A549 (cell line): Measurements from ENCODE around the gene CDK14. TPM values are rescaled to one million over a fixed set of nuclear protein-coding genes. Genes with fewer than 3 reads are reported as not detected.
A peak's percentile ranks its signal among the peaks of the same experiment; 100 is the strongest.

Experiments used
- ATAC-seq, 2 experiments: fragments of 200-7000 bp in 1 of 2; fragments of >200 bp in 1 of 2; cut with Nextera tagmentation in 1 of 2; cut with Tn5 transposase in 1 of 2; 3 replicates each; pipeline versions ENCODE4 v1.8.0 to v1.9.1; 2018 to 2020; ENCODE audit warnings: mild to moderate bottlenecking in 1 of 2, moderate library complexity in 1 of 2
- CTCF ChIA-PET: fragments of 300-600 bp; sonication (Branson Sonifier 250); formaldehyde crosslinking; extraction: SDS; loops from one replicate; lab custom pipeline; 2021; ENCODE audit warnings: antibody characterized with exemption, inconsistent platforms; lab: Yijun Ruan, JAX
- POLR2A ChIA-PET: fragments of 350-600 bp; formaldehyde crosslinking; extraction: SDS; loops from one replicate; lab custom pipeline; 2021; ENCODE audit warnings: antibody characterized with exemption, inconsistent platforms; lab: Yijun Ruan, JAX
- DNase-seq, 2 experiments: peaks; one replicate each; pipeline versions ENCODE4 v3.0.0 to v3.0.0-alpha.2; 2011 to 2016; ENCODE audit warnings: low read depth in 1 of 2, low spot score in 1 of 2
- FAIRE-seq: peaks from 2 replicates; lab custom pipeline; 2011; peaks lifted over from hg19 to GRCh38; lab: Jason Lieb, UNC
- H3K27ac ChIP-seq, 2 experiments: fragments of >200 bp; sonication (Bioruptor Twin); formaldehyde crosslinking; 3 replicates each; pipeline ENCODE4 v1.5.1; 2016 to 2017
- H3K4me1 ChIP-seq: fragments of >200 bp; sonication (Bioruptor Twin); formaldehyde crosslinking; 3 replicates; pipeline ENCODE4 v1.6.1; 2016
- H3K4me2 ChIP-seq: fragments of >200 bp; sonication (Bioruptor Twin); formaldehyde crosslinking; 3 replicates; pipeline ENCODE4 v1.6.1; 2016
- H3K4me3 ChIP-seq: fragments of >200 bp; sonication (Bioruptor Twin); formaldehyde crosslinking; 3 replicates; pipeline ENCODE4 v1.5.1; 2016
- H3K9me3 ChIP-seq: fragments of >200 bp; sonication (Bioruptor Twin); formaldehyde crosslinking; 3 replicates; pipeline ENCODE4 v1.6.1; 2016
- ATOH8 ChIP-seq: fragments of 250-450 bp; sonication (Bioruptor Pico); IDR thresholded peaks from 2 replicates; pipeline ENCODE4 v1.5.0; 2020; ENCODE audit warnings: low read depth, mild to moderate bottlenecking, moderate library complexity
- BCL3 ChIP-seq: fragments of >200 bp; sonication (Bioruptor Twin); formaldehyde crosslinking; IDR thresholded peaks from 3 replicates; pipeline ENCODE4 v1.6.1; 2016
- CBX2 ChIP-seq: fragments of 200-600 bp; sonication (generic); IDR thresholded peaks from 2 replicates; pipeline ENCODE4 v1.6.1; 2016; ENCODE audit warnings: low read depth, mild to moderate bottlenecking, borderline replicate concordance
- CEBPB ChIP-seq, 2 experiments: fragments of >200 bp in 1 of 2; sonication (Bioruptor Twin) in 1 of 2; formaldehyde crosslinking in 1 of 2; IDR thresholded peaks; 2 replicates each; pipeline ENCODE4 v1.6.1; 2012 to 2016
- E2F6 ChIP-seq: IDR thresholded peaks from 2 replicates; pipeline ENCODE4 v1.6.1; 2012; ENCODE audit warnings: low read depth, borderline replicate concordance
- EHF ChIP-seq: fragments of 250-450 bp; sonication (Bioruptor Pico); IDR thresholded peaks from 2 replicates; pipeline ENCODE4 v1.5.0; 2020; ENCODE audit warnings: mild to moderate bottlenecking
- EHMT2 ChIP-seq: fragments of 200-600 bp; sonication (generic); IDR thresholded peaks from 2 replicates; pipeline ENCODE4 v1.6.1; 2016; ENCODE audit warnings: antibody characterized with exemption, low read depth, mild to moderate bottlenecking, moderate library complexity
- ELK1 ChIP-seq: fragments of 150-350 bp; IDR thresholded peaks from 2 replicates; pipeline ENCODE4 v1.6.1; 2014; ENCODE audit warnings: low read depth, mild to moderate bottlenecking, low read length
- EP300 ChIP-seq, 2 experiments: fragments of >200 bp; sonication (Bioruptor Twin); formaldehyde crosslinking; IDR thresholded peaks; 2 replicates in 1 of 2; 3 replicates in 1 of 2; pipeline ENCODE4 v1.6.1; 2016 to 2017
- FOSB ChIP-seq: fragments of 250-450 bp; sonication (Bioruptor Pico); IDR thresholded peaks from 2 replicates; pipeline ENCODE4 v1.5.0; 2020; ENCODE audit warnings: mild to moderate bottlenecking, moderate library complexity
- GATA3 ChIP-seq: IDR thresholded peaks from 2 replicates; pipeline ENCODE4 v1.6.1; 2012; ENCODE audit warnings: borderline replicate concordance
- HEYL ChIP-seq: fragments of 250-450 bp; sonication (Bioruptor Pico); IDR thresholded peaks from 2 replicates; pipeline ENCODE4 v1.8.0; 2021; ENCODE audit warnings: mild to moderate bottlenecking, moderate library complexity
- HMGXB4 ChIP-seq: fragments of 250-450 bp; sonication (Bioruptor Pico); IDR thresholded peaks from 2 replicates; pipeline ENCODE4 v1.5.0; 2021; ENCODE audit warnings: mild to moderate bottlenecking, moderate library complexity, borderline replicate concordance
- JUN ChIP-seq, 2 experiments: fragments of >200 bp; sonication (Bioruptor Twin); formaldehyde crosslinking; IDR thresholded peaks; 2 replicates in 1 of 2; 3 replicates in 1 of 2; pipeline ENCODE4 v1.6.1; 2016 to 2017
- JUNB ChIP-seq: fragments of >200 bp; sonication (Bioruptor Twin); formaldehyde crosslinking; IDR thresholded peaks from 2 replicates; pipeline ENCODE4 v1.6.1; 2016
- KDM1A ChIP-seq: fragments of 200-600 bp; sonication (generic); IDR thresholded peaks from 2 replicates; pipeline ENCODE4 v1.6.1; 2016; ENCODE audit warnings: low read depth, mild to moderate bottlenecking
- MYC ChIP-seq: IDR thresholded peaks from 2 replicates; pipeline ENCODE4 v1.6.1; 2012; ENCODE audit warnings: mild to moderate bottlenecking, inconsistent platforms, low read length, improper control_type of control experiment, borderline replicate concordance
- NR3C1 ChIP-seq: fragments of >200 bp; sonication (Bioruptor Twin); formaldehyde crosslinking; IDR thresholded peaks from 3 replicates; pipeline ENCODE4 v1.6.1; 2017
- RCOR1 ChIP-seq: fragments of 150-350 bp; IDR thresholded peaks from 2 replicates; pipeline ENCODE4 v1.6.1; 2014; ENCODE audit warnings: antibody characterized with exemption, low read length, low read depth
- RFX5 ChIP-seq: fragments of 450-650 bp; IDR thresholded peaks from 2 replicates; pipeline ENCODE4 v1.7.1; 2014; ENCODE audit warnings: antibody characterized with exemption, mild to moderate bottlenecking, moderate library complexity
- RNF2 ChIP-seq: fragments of 200-600 bp; sonication (generic); IDR thresholded peaks from 2 replicates; pipeline ENCODE4 v1.6.1; 2016; ENCODE audit warnings: low read depth, mild to moderate bottlenecking, antibody characterized with exemption, moderate library complexity, borderline replicate concordance
- SMC3 ChIP-seq: fragments of >200 bp; sonication (Bioruptor Twin); formaldehyde crosslinking; IDR thresholded peaks from 3 replicates; pipeline ENCODE4 v1.6.1; 2018; ENCODE audit warnings: inconsistent platforms
- TP53 ChIP-seq: fragments of 250-450 bp; sonication (Bioruptor Pico); IDR thresholded peaks from 2 replicates; pipeline ENCODE4 v1.5.0; 2021; ENCODE audit warnings: mild to moderate bottlenecking, moderate library complexity
- ZNF302 ChIP-seq: fragments of 250-450 bp; sonication (Bioruptor Pico); IDR thresholded peaks from 2 replicates; pipeline ENCODE4 v1.9.0; 2021; ENCODE audit warnings: inconsistent platforms, mild to moderate bottlenecking, moderate library complexity
- WGBS: methylation state at CpG from one replicate; pipeline ENCODE4 v1.1.6; 2017; ENCODE audit errors: missing lambda C conversion rate; 5-methylcytosine and 5-hydroxymethylcytosine counted together
- polyA plus RNA-seq, 4 experiments: library from polyadenylated mRNA; depleted of rRNA in 3 of 4; stranded (reverse); fragments of >200 nt; fragmentation: RNase III in 1 of 4; extraction: RNeasy Plus Mini Kit Qiagen cat#74134 plus additional on column Dnase treatment in 1 of 4; gene quantifications; 2 replicates in 3 of 4; 3 replicates in 1 of 4; pipeline ENCODE4 v1.2.3, GENCODE V29; 2011 to 2017

CDK14 gene
- polyA plus RNA-seq, 2 of the 4 experiments (the other 2 are of a cell fraction) = 0.21 to 0.23 TPM

- no peak for FAIRE-seq
Observed at GRCh38 chr7:90766814-90767564, 170.9 kb downstream of the CDK14 start.

GRCh38 chr7:90768301-90768700, 172.2 kb downstream of the CDK14 start:
- Histone ChIP-seq H3K4me2 (no peak overlapping the region), H3K9me3 (no peaks in the 10 kb centered on the region), H3K27ac (no peak overlapping the region), H3K4me1 (no peaks in the 10 kb centered on the region), H3K4me3 (no peak overlapping the region)
- DNase-seq (no peak), ATAC-seq (no peak), FAIRE-seq (no peak)
- no peak for TF ChIP-seq ZNF302
- no peak for TF ChIP-seq BCL3
- no peak for TF ChIP-seq HMGXB4 (CRISPR knock-in tag)
- no peak for TF ChIP-seq GATA3
- no peak for TF ChIP-seq MYC
- TF ChIP-seq CEBPB (IDR thresholded peaks at IDR 0.05) = no peak
- TF ChIP-seq TP53 = no peak
- TF ChIP-seq NR3C1 = no peak
- TF ChIP-seq RNF2 = no peak
- no peak for TF ChIP-seq FOSB (CRISPR knock-in tag)
- TF ChIP-seq CBX2 = no peak
- TF ChIP-seq EP300 (IDR thresholded peaks at IDR 0.05) = no peak
- no peak for TF ChIP-seq EHMT2
- no peak for TF ChIP-seq JUN (IDR thresholded peaks at IDR 0.05)
- TF ChIP-seq RFX5 = no peak
- no peak for TF ChIP-seq JUNB
- TF ChIP-seq ATOH8 = no peak
- 45% methylated on average over 6 of the region's 6 CpGs for WGBS
- ChIA-PET CTCF (no interaction called here), POLR2A (no interaction called here)

More at GRCh38 chr7:90766814-90767564, 170.9 kb downstream of the CDK14 start:
- Histone ChIP-seq H3K9me3 (no peaks in the 10 kb centered on the region), H3K4me3 (no peak overlapping the region), H3K4me1 (no peaks in the 10 kb centered on the region), H3K27ac (no peak overlapping the region), H3K4me2 (no peak overlapping the region)
- CTCF ChIA-PET = no interaction called here
- WGBS = 34% methylated on average over 7 of the region's 7 CpGs
- TF ChIP-seq RCOR1 (no peak), ELK1 (no peak), EHF (CRISPR knock-in tag) (no peak), SMC3 (no peak), E2F6 (no peak), KDM1A (no peak), HEYL (CRISPR knock-in tag) (no peak)
- POLR2A ChIA-PET = no interaction called here
- DNase-seq (peak in 1 of 2 experiments; percentile 29), ATAC-seq (peak; percentile 50 to 57; a peak in 4 of 6 replicates)
